Measurements from ENCODE around the gene ADAMTS18. TPM values are rescaled to one million over a fixed set of nuclear protein-coding genes. Genes with fewer than 3 reads are reported as not detected.

The ADAMTS18 gene
- total and polyA plus RNA-seq, 2 of the 8 experiments (the other 6 are each of a cell fraction or from before 2014, with no cell fraction given): 0.05 to 0.19 TPM

DNA sequence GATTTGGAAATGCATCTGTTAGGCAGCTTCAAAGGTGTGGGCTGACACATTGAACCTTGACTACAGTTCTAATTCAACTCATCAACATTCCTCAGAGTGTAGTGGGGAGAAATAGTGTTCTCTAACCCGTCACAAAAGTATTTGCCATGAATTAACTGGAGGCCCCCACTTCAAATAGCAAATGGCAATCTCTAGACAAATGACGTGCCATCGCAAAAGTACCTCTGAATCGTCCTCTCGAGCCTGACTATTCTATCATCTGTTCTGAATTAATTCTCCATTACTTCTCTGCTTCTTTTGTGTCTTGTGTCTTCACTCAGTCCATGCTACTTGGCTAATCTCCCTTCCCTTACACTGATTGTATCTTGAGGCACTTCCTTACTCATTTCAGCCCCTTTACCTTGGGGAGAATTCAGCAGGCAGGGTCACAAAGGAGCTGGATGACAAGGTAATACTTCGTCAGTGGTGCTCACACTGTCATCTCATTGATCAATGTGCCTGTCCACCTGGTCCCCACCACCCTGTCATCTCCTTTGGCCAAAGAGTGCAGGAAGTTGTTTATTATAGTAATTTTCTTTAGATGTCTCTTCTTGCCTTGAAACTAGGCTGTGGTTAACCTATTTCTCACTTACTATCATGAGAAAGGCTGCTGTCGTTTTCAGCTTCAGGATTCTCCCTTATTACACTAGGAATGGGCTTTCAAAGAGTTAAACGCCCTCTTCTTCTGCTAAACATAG lies 127.2 kb downstream of the ADAMTS18 start:
- Histone ChIP-seq H3K14ac (ENCODE audit: insufficient read length) (no peak overlapping the region), H3K4me2 (ENCODE audit: insufficient read depth in 1 of 2, low read depth in 2 of 2, low read length in 2 of 2) (no peak overlapping the region), H3K27ac (ENCODE audit: low read depth, low read length) (no peak overlapping the region), H2BK12ac (ENCODE audit: low read depth, low read length) (no peak overlapping the region), H2AK5ac (ENCODE audit: low read depth, low read length) (no peak overlapping the region), H3K79me2 (ENCODE audit: control insufficient read depth in 1 of 2, insufficient read depth in 2 of 2, low read length in 2 of 2) (no peaks in the 10 kb centered on the region), H3K79me1 (ENCODE audit: low read depth, low read length) (no peaks in the 10 kb centered on the region), H3K23me2 (ENCODE audit: low read depth, low read length) (no peaks in the 10 kb centered on the region), H3K18ac (ENCODE audit: extremely low read depth, low read length) (no peak overlapping the region), H3K36me3 (ENCODE audit: control insufficient read depth in 2 of 4, insufficient read depth in 4 of 4, low read length in 3 of 4) (no peaks in the 10 kb centered on the region), H3K9me3 (ENCODE audit: insufficient read depth in 2 of 2, low read depth in 1 of 2, low read length in 1 of 2) (no peaks in the 10 kb centered on the region), H2AFZ (ENCODE audit: low read length) (no peak overlapping the region), H3K4me1 (replicated peaks in 1 of 4; ENCODE audit: control insufficient read depth in 3 of 4, insufficient read depth in 4 of 4, low read length in 3 of 4) (no peaks in the 10 kb centered on the region), H3K4me3 (ENCODE audit: extremely low read depth in 1 of 4, insufficient read depth in 2 of 4, low read depth in 3 of 4, low read length in 4 of 4) (no peak overlapping the region), H3K56ac (replicated peaks; ENCODE audit: insufficient read length, low read depth, low read length) (no peak overlapping the region), H3K23ac (ENCODE audit: insufficient read length) (no peak overlapping the region), H2BK20ac (ENCODE audit: low read length) (no peak overlapping the region), H2BK15ac (ENCODE audit: low read length) (no peak overlapping the region), H4K20me1 (replicated peaks in 1 of 2; ENCODE audit: control insufficient read depth in 1 of 2, insufficient read depth in 2 of 2, low read length in 2 of 2) (no peaks in the 10 kb centered on the region), H4K8ac (ENCODE audit: extremely low read depth, insufficient read depth, low read length) (no peak overlapping the region), H3K9ac (replicated peaks in 1 of 4; ENCODE audit: extremely low read depth in 1 of 4, low read depth in 3 of 4, low read length in 3 of 4) (no peak overlapping the region), H4K91ac (replicated peaks; ENCODE audit: insufficient read length, low read length) (no peak overlapping the region), H2BK120ac (replicated peaks; ENCODE audit: low read depth, low read length) (no peak overlapping the region), H3K4ac (replicated peaks; ENCODE audit: insufficient read length, low read depth, low read length) (no peak overlapping the region), H3K27me3 (replicated peaks in 1 of 4; ENCODE audit: control insufficient read depth in 3 of 4, extremely low read depth in 1 of 4, insufficient read depth in 3 of 4, low read length in 3 of 4) (no peaks in the 10 kb centered on the region), H4K5ac (ENCODE audit: insufficient read length, low read depth, low read length) (no peak overlapping the region), H2BK5ac (ENCODE audit: low read depth, low read length) (no peak overlapping the region)
- 88% methylated on average over 8 of the region's 8 CpGs; no CpG with 5 or more reads in 1 of the 2 experiments for WGBS, 2 experiments (ENCODE audit: extremely low coverage in 1 of 2, insufficient coverage in 1 of 2, insufficient read length in 1 of 2, insufficient replicate concordance in 2 of 2, low coverage in 1 of 2, low lambda C conversion rate in 2 of 2, missing lambda C conversion rate in 1 of 2)
- ChIA-PET CTCF (ENCODE audit: partially characterized antibody) (interaction anchor here (0.8 to 1.5 kb wide), 3 partner anchors 15 to 70 kb away, joined by 3 read pairs; no protein-coding TSS in a partner anchor), POLR2A (ENCODE audit: partially characterized antibody) (no interaction called here)
- DNase-seq (ENCODE audit: low read depth in 1 of 2, low spot score in 2 of 2) (no peak), FAIRE-seq (no peak)
- TF ChIP-seq CHD1 (IDR thresholded peaks at IDR 0.05; ENCODE audit: low read depth, low read length) (no peak), ASH2L (IDR thresholded peaks at IDR 0.05; ENCODE audit: low read length) (no peak), CTBP2 (IDR thresholded peaks at IDR 0.05; ENCODE audit: borderline replicate concordance, insufficient read depth, insufficient read length, low read length) (no peak)

Data from H1 (cell line).